ENCODE measurements around the gene MEIS1. TPM values are rescaled to one million over a fixed set of nuclear protein-coding genes. Genes with fewer than 3 reads are reported as not detected.
A peak's percentile ranks its signal among the peaks of the same experiment; 100 is the strongest.

The MEIS1 gene
- total RNA-seq, 4 donors from 2014 or later, result 25.9 to 129 (median 28.8) TPM

GRCh38 chr2:66452917-66453316 is 18.0 kb downstream of the MEIS1 start:
- DNase-seq, result no peak
- in situ Hi-C loops (cut with MboI; ENCODE audit: low pct_ligation_motif_present in 1 of 4, low pct_unique_long_range_greater_than_20kb in 1 of 4, low sequenced_read_pairs in 3 of 4), result no loop called here
- intact Hi-C loops (cut with DNase I; ENCODE audit: low total_unique reads), result no loop called here
- peak overlapping the region in 3 of 4 donors; percentile 15 to 96 (median 19) for H3K27ac ChIP-seq
- no peaks in the 10 kb centered on the region for H3K36me3 ChIP-seq
- H3K4me1 ChIP-seq, result peaks cover 0 to 22% (median 4%) of the 10 kb centered on the region in 4 donors
- no peak overlapping the region for H3K4me3 ChIP-seq
- H3K9me3 ChIP-seq, result no peaks in the 10 kb centered on the region
- TF ChIP-seq POLR2AphosphoS5 (IDR thresholded peaks at IDR 0.05) (no peak), CTCF (IDR thresholded peaks at IDR 0.05) (no peak), POLR2A (IDR thresholded peaks at IDR 0.05) (no peak), EP300 (IDR thresholded peaks at IDR 0.05; ENCODE audit: low read depth) (no peak)
- no peaks in the 10 kb centered on the region for H3K27me3 ChIP-seq
- 62 to 63% methylated on average over 2 of the region's 2 CpGs for WGBS, 2 donors (ENCODE audit: low coverage in 1 of 2)

- in situ Hi-C loops (cut with MboI; ENCODE audit: low pct_ligation_motif_present in 1 of 4, low pct_unique_long_range_greater_than_20kb in 1 of 4, low sequenced_read_pairs in 3 of 4) (no loop called here), intact Hi-C loops (cut with DNase I; ENCODE audit: low total_unique reads) (no loop called here)
- no peaks in the 10 kb centered on the region for H3K9me3 ChIP-seq
- DNase-seq, result no peak
- no peak overlapping the region for H3K4me3 ChIP-seq
- H3K4me1 ChIP-seq, result peaks cover 0 to 22% (median 4%) of the 10 kb centered on the region in 4 donors
- peak overlapping the region; percentile 31 to 96 (median 50) for H3K27ac ChIP-seq
- TF ChIP-seq POLR2A (IDR thresholded peaks at IDR 0.05), result no peak
- no peak for TF ChIP-seq EP300 (IDR thresholded peaks at IDR 0.05; ENCODE audit: low read depth)
- no peak for TF ChIP-seq CTCF (IDR thresholded peaks at IDR 0.05)
- TF ChIP-seq POLR2AphosphoS5 (IDR thresholded peaks at IDR 0.05), result no peak
- WGBS, 2 donors (ENCODE audit: low coverage in 1 of 2), result 64 to 76% methylated on average over 2 of the region's 2 CpGs
- H3K36me3 ChIP-seq, result no peaks in the 10 kb centered on the region
- H3K27me3 ChIP-seq, result no peaks in the 10 kb centered on the region
These were observed 20.6 kb downstream of the MEIS1 start for GRCh38 chr2:66455490-66455889.

- in situ Hi-C loops (cut with MboI; ENCODE audit: low pct_ligation_motif_present in 1 of 4, low pct_unique_long_range_greater_than_20kb in 1 of 4, low sequenced_read_pairs in 3 of 4), result no loop called here
- Histone ChIP-seq H3K4me3 (no peak overlapping the region), H3K27me3 (no peaks in the 10 kb centered on the region), H3K9me3 (no peaks in the 10 kb centered on the region), H3K36me3 (no peaks in the 10 kb centered on the region), H3K27ac (peak overlapping the region; percentile 27 to 96 (median 46)), H3K4me1 (peaks cover 0 to 22% (median 4%) of the 10 kb centered on the region in 4 donors)
- TF ChIP-seq POLR2AphosphoS5 (IDR thresholded peaks at IDR 0.05) (no peak), CTCF (IDR thresholded peaks at IDR 0.05) (no peak), EP300 (IDR thresholded peaks at IDR 0.05; ENCODE audit: low read depth) (no peak), POLR2A (IDR thresholded peaks at IDR 0.05) (no peak)
- intact Hi-C loops (cut with DNase I; ENCODE audit: low total_unique reads), result no loop called here
- WGBS, 2 donors (ENCODE audit: low coverage in 1 of 2), result 38% methylated on average over 5 to 7 of the region's 7 CpGs
- DNase-seq, result no peak
These were observed 21.5 kb downstream of the MEIS1 start for GRCh38 chr2:66456183-66457041.

- Histone ChIP-seq H3K36me3 (no peaks in the 10 kb centered on the region), H3K9me3 (no peaks in the 10 kb centered on the region), H3K27ac (peak overlapping the region in 1 of 4 donors; percentile 27), H3K4me1 (peaks cover 0 to 33% (median 7%) of the 10 kb centered on the region in 4 donors), H3K4me3 (no peak overlapping the region), H3K27me3 (no peaks in the 10 kb centered on the region)
- no peak for DNase-seq
- intact Hi-C loops (cut with DNase I; ENCODE audit: low total_unique reads) (no loop called here), in situ Hi-C loops (cut with MboI; ENCODE audit: low pct_ligation_motif_present in 1 of 4, low pct_unique_long_range_greater_than_20kb in 1 of 4, low sequenced_read_pairs in 3 of 4) (no loop called here)
- WGBS, 2 donors (ENCODE audit: low coverage in 1 of 2), result 33 to 75% methylated on average over 1 to 6 of the region's 6 CpGs
- TF ChIP-seq POLR2A (IDR thresholded peaks at IDR 0.05) (no peak), POLR2AphosphoS5 (IDR thresholded peaks at IDR 0.05) (no peak), CTCF (IDR thresholded peaks at IDR 0.05) (no peak), EP300 (IDR thresholded peaks at IDR 0.05; ENCODE audit: low read depth) (no peak)
These were observed 22.6 kb downstream of the MEIS1 start for GRCh38 chr2:66457545-66457944.

All from transverse colon (tissue), 4 donors.